NCI-H2227 (cell line): Measurements from ENCODE around the gene ZNF577.

Source experiments
- DNase-seq: peaks from one replicate; lab custom pipeline; 2025; ENCODE audit not compliant: unreplicated experiment; lab: John Stamatoyannopoulos, UW

ZNF577 gene

DNA sequence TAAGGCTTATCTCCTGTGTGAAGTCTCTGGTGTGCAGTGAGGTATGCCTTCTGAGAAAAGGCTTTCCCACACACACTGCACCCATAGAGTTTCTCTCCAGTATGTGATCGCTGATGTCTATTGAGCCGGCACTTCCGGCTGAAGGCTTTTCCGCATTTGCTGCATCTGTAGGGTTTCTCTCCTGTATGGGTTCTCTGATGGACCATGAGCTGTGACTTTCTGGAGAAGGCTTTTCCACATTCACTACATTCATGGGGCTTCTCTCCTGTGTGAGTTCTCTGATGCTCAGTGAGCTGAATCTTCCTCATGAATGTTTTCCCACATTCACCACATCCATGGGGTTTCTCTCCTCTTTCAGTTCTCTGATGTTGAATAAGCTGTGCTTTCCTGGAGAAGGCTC, 14.7 kb downstream of the ZNF577 start:
- no peak for DNase-seq

DNA sequence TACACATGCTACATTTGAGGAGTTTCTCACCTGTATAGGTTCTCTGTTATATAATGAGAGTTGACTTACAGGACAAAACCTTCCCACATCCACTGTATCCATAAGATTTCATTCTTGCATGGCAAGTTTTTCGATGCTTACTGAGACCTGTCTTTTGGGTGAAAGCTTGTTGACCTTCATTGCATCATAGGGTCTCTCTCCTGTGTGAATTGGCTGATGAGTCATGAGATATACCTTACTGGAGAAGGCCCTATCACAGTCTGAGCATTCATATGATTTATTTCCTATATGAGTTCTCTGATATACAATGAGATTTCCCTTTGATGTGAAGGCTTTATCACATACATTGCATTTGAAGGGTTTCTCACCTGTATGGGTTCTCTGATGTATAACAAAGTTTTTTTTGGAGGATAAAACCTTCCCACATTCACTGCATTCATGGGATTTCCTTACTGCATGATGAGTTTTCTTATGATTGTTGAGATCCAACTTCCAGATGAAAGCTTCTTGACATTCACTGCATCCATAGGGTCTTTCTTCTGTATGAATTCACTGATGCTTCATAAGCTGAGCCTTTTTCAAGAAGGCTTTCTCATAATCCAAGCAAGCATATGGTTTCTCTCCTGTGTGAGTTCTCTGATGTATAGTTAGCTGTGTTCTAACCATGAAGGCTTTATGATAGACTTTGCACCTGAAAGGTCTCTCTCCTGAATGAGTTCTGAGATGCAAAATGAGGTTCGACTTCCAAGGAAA, 25.7 kb downstream of the ZNF577 start:
- DNase-seq, result no peak

DNA sequence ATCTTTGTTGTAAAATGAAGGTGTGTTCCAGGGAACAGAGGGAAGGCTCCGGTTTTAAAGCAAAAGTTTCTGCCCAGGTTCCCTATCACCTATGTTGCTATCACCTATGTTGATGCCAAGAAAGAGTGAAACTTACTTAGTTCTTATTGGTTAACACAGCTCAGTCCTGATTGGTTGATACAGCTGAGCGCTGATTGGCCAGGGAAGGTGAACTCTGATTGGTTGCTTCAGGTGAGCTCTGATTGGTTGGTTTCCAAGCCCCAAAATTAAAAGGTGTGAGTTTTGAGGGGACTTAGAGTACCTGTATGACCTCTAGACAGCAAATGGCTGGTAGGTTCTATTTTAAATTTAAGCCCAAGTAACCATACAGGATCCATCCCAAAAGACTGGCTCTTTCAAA, 50.6 kb downstream of the ZNF577 start:
- no peak for DNase-seq

DNA sequence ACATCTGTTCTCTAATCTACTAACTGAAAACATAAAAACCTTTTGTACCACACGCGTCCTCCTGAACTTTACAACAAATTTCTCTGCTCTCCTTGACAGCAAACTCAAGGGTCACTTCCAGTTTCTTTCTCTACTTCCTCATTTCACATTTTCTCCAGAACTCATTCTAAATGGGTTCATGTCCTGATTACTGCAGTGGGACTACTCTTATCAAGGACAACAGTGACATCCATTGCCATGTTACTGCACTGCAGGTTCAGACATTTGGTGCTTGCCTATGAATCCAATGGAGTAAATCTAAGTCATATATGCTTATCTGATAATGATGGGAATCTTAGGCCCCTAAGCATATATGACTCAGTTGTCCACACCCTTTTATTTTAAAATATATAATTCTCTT, 57.5 kb downstream of the ZNF577 start:
- no peak for DNase-seq

DNA sequence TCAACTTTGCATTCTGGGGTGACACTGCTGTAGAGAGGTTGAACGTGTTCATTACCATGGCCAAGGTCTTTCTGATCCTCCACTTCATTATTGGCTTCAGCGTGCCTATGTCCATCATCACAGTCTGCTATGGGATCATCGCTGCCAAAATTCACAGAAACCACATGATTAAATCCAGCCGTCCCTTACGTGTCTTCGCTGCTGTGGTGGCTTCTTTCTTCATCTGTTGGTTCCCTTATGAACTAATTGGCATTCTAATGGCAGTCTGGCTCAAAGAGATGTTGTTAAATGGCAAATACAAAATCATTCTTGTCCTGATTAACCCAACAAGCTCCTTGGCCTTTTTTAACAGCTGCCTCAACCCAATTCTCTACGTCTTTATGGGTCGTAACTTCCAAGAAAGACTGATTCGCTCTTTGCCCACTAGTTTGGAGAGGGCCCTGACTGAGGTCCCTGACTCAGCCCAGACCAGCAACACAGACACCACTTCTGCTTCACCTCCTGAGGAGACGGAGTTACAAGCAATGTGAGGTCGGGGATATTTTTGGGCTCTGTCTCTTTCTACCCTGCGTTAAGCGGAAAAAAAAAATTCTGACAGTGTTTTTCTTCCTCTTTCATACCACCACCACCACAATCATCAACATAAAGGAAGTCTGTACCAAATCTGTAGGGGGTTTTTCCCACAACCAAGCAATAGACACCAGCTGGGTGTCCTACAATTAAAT, 63.3 kb downstream of the ZNF577 start:
- DNase-seq, result no peak

DNA sequence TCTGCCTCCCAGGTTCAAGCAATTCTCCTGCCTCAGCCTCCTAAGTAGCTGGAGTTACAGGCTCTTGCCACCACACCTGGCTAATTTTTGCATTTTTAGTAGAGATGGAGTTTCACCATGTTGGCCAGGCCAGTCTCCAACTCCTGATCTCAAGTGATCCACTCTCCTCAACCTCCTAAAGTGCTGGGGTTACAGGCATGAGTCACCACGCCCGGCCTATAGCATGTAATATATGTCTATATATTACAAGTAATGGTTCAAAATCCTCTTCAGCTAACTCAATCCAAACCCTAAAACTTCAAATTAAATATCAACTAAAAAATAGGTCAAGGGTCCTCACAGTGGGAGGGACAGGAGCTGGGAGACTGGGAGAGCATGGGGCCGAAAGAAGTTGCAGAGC, 64.8 kb downstream of the ZNF577 start:
- no peak for DNase-seq

- no peak for DNase-seq
Observed at GRCh38 chr19:51822325-51822724, 65.4 kb downstream of the ZNF577 start.

DNA sequence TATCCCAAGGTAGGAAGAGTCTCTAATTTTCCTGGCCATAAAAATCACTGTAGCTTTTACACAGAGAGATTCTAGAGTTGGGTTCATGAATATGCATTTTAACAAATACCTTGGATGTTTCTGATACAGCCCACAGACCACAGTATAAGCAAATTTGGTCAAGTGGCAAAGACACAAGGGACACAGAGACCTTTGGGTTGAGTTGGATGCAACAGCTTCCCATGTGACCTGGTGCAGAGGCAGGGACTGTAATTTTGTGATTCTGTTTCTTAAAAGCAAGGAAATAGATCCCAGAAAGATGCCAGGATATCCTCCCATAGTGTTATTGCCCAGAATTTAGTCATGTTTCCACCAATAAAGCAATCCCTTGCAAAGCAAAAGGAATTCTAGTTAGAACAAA, 65.8 kb downstream of the ZNF577 start:
- no peak for DNase-seq

- DNase-seq, result no peak
Observed at GRCh38 chr19:51821456-51821855, 66.3 kb downstream of the ZNF577 start.
